Spleen (tissue), 11 donors: ENCODE measurements around the gene ISCA1. TPM values are rescaled to one million over a fixed set of nuclear protein-coding genes. Genes with fewer than 3 reads are reported as not detected.

Source experiments
- DNase-seq: peaks from one replicate; pipeline ENCODE4 v3.0.0-alpha.2; 2020
- H3K27ac ChIP-seq, 8 donors: fragments of 200-600 bp; sonication (generic) in 7 of 8; 1 replicate in 4 of 8; 2 replicates in 4 of 8; pipeline versions ENCODE4 v1.5.0 to v1.8.0; 2016 to 2021; ENCODE audit warnings: inconsistent platforms in 4 of 8, mild to moderate bottlenecking in 4 of 8, moderate library complexity in 1 of 8
- H3K27me3 ChIP-seq, 7 donors: fragments of 200-600 bp; sonication (generic) in 6 of 7; replicated peaks in 1 of 7; 1 replicate in 4 of 7; 2 replicates in 3 of 7; pipeline versions ENCODE4 v1.5.0 to v1.8.0; 2016 to 2021; ENCODE audit warnings: inconsistent platforms in 3 of 7, mild to moderate bottlenecking in 1 of 7
- H3K36me3 ChIP-seq, 6 donors: fragments of 200-600 bp; sonication (generic) in 5 of 6; 1 replicate in 4 of 6; 2 replicates in 2 of 6; pipeline versions ENCODE4 v1.5.0 to v1.8.0; 2016 to 2021; ENCODE audit warnings: inconsistent platforms in 2 of 6
- H3K4me1 ChIP-seq, 6 donors: fragments of 200-600 bp; sonication (generic) in 5 of 6; 1 replicate in 3 of 6; 2 replicates in 3 of 6; pipeline versions ENCODE4 v1.5.0 to v1.8.0; 2016 to 2021; ENCODE audit warnings: inconsistent platforms in 3 of 6
- H3K4me3 ChIP-seq, 8 donors: fragments of 200-600 bp; sonication (generic) in 7 of 8; 1 replicate in 4 of 8; 2 replicates in 4 of 8; pipeline versions ENCODE4 v1.5.0 to v1.8.0; 2016 to 2021; ENCODE audit warnings: inconsistent platforms in 4 of 8, mild to moderate bottlenecking in 4 of 8, moderate library complexity in 2 of 8
- H3K9me3 ChIP-seq, 8 donors: fragments of 200-600 bp; sonication (generic) in 7 of 8; 1 replicate in 4 of 8; 2 replicates in 4 of 8; pipeline versions ENCODE4 v1.5.0 to v1.8.0; 2016 to 2021; ENCODE audit warnings: inconsistent platforms in 4 of 8
- CTCF ChIP-seq, 11 experiments: fragments of 200-600 bp in 7 of 11; fragments of 450-650 bp in 4 of 11; sonication (generic) in 4 of 11; IDR thresholded peaks in 8 of 11; conservative IDR thresholded peaks in 3 of 11; 1 replicate in 7 of 11; 2 replicates in 4 of 11; pipeline versions ENCODE4 v1.4.0 to v1.8.0; 2016 to 2021; ENCODE audit warnings: antibody characterized with exemption in 11 of 11, inconsistent platforms in 4 of 11, mild to moderate bottlenecking in 1 of 11
- POLR2A ChIP-seq, 3 donors: fragments of 450-650 bp; IDR thresholded peaks; one replicate each; pipeline ENCODE4 v1.5.1; 2017; ENCODE audit warnings: antibody characterized with exemption in 3 of 3, mild to moderate bottlenecking in 1 of 3
- POLR2AphosphoS5 ChIP-seq, 3 donors: sonication (generic); formaldehyde crosslinking; IDR thresholded peaks; one replicate each; pipeline ENCODE4 v1.5.1; 2017; ENCODE audit warnings: antibody characterized with exemption in 3 of 3
- WGBS, 5 donors: extraction: QIAGEN DNeasy Blood & Tissue Kit in 3 of 5; methylation state at CpG; one replicate each; pipeline versions ENCODE4 v1.1.5 to v1.1.7; 2013 to 2018; 5-methylcytosine and 5-hydroxymethylcytosine counted together
- intact Hi-C: fragments of 100-400 bp; cut with DNase I; formaldehyde crosslinking; loops from one replicate; pipeline ENCODE4 v1.15.0; 2023; ENCODE audit warnings: low total_unique reads
- polyA plus RNA-seq, 3 donors: library from polyadenylated mRNA; stranded (reverse); fragments of 200-250 nt; gene quantifications; one replicate each; pipeline ENCODE4 v1.2.1, GENCODE V29; 2013
- total RNA-seq, 7 donors: library from RNA; depleted of rRNA in 3 of 7; stranded (reverse); fragments of >200 nt in 3 of 7; fragmentation: NEBNext Ultra II Directional in 4 of 7; extraction: Animal tissue kit (Norgen Biotek cat#: 25700) in 4 of 7; gene quantifications; one replicate each; pipeline versions ENCODE4 v1.1.0 to v1.2.1, GENCODE V29; 2016 to 2021
- donor health status: healthy with polysubstance abuse.
- donor health status: DM: no; HTN: no; CAD: no; lungs with moderate emphysema.
- donor health status: DM: no; HTN: no; CAD: no.
- donor health status: Bipolar disorder and iron deficiency.
- donor health status: healthy.
- donor health status: DM: no; HTN: no; CAD: no.
- donor health status: DM: yes; HTN: yes; CAD: no.

ISCA1 gene
- total and polyA plus RNA-seq, 10 donors, result 15.3 to 35.5 (median 25.1) TPM

- Histone ChIP-seq H3K4me1 (peaks cover 3 to 56% (median 20%) of the 10 kb centered on the region in 6 donors), H3K4me3 (no peak overlapping the region), H3K27me3 (no peaks in the 10 kb centered on the region), H3K9me3 (no peaks in the 10 kb centered on the region), H3K36me3 (peaks cover 3 to 46% (median 25%) of the 10 kb centered on the region in 6 donors), H3K27ac (no peak overlapping the region)
- 83 to 96% (median 90%) methylated on average over 7 of the region's 7 CpGs for WGBS, 5 donors
- TF ChIP-seq POLR2A (IDR thresholded peaks at IDR 0.05) (no peak), POLR2AphosphoS5 (IDR thresholded peaks at IDR 0.05) (no peak), CTCF (IDR thresholded peaks at IDR 0.05 in 8 of 11, conservative IDR thresholded peaks at IDR 0.05 in 3 of 11) (no peak)
- intact Hi-C loops, result no loop called here
- DNase-seq, result no peak
These were observed 7.3 kb downstream of the ISCA1 start for GRCh38 chr9:86274821-86275643.

- Histone ChIP-seq H3K9me3 (no peaks in the 10 kb centered on the region), H3K4me3 (no peak overlapping the region), H3K36me3 (peaks cover 3 to 52% (median 31%) of the 10 kb centered on the region in 6 donors), H3K27me3 (no peaks in the 10 kb centered on the region), H3K4me1 (peaks cover 0 to 28% (median 7%) of the 10 kb centered on the region in 6 donors), H3K27ac (no peak overlapping the region)
- TF ChIP-seq POLR2A (IDR thresholded peaks at IDR 0.05) (no peak), POLR2AphosphoS5 (IDR thresholded peaks at IDR 0.05) (no peak), CTCF (IDR thresholded peaks at IDR 0.05 in 8 of 11, conservative IDR thresholded peaks at IDR 0.05 in 3 of 11) (no peak)
- 90 to 98% (median 96%) methylated on average over 4 of the region's 4 CpGs for WGBS, 5 donors
- DNase-seq, result no peak
- intact Hi-C loops, result no loop called here
These were observed 10.1 kb downstream of the ISCA1 start for GRCh38 chr9:86272221-86272620.

GRCh38 chr9:86263876-86264275 lies 18.5 kb downstream of the ISCA1 start:
- Histone ChIP-seq H3K4me3 (no peak overlapping the region), H3K36me3 (peaks cover 0 to 83% (median 34%) of the 10 kb centered on the region in 6 donors), H3K27ac (no peak overlapping the region), H3K4me1 (no peaks in the 10 kb centered on the region), H3K9me3 (no peaks in the 10 kb centered on the region), H3K27me3 (no peaks in the 10 kb centered on the region)
- no peak for DNase-seq
- TF ChIP-seq CTCF (IDR thresholded peaks at IDR 0.05 in 8 of 11, conservative IDR thresholded peaks at IDR 0.05 in 3 of 11), result no peak
- no peak for TF ChIP-seq POLR2A (IDR thresholded peaks at IDR 0.05)
- TF ChIP-seq POLR2AphosphoS5 (IDR thresholded peaks at IDR 0.05), result no peak
- intact Hi-C loops, result no loop called here
- WGBS, 5 donors, result 90 to 97% (median 95%) methylated on average over 6 of the region's 6 CpGs

GRCh38 chr9:86262492-86262891 lies 19.8 kb downstream of the ISCA1 start:
- Histone ChIP-seq H3K27ac (no peak overlapping the region), H3K27me3 (no peaks in the 10 kb centered on the region), H3K4me3 (no peak overlapping the region), H3K36me3 (peaks cover 0 to 71% (median 29%) of the 10 kb centered on the region in 6 donors), H3K9me3 (no peaks in the 10 kb centered on the region), H3K4me1 (no peaks in the 10 kb centered on the region)
- no peak for DNase-seq
- TF ChIP-seq POLR2A (IDR thresholded peaks at IDR 0.05) (no peak), POLR2AphosphoS5 (IDR thresholded peaks at IDR 0.05) (no peak), CTCF (IDR thresholded peaks at IDR 0.05 in 8 of 11, conservative IDR thresholded peaks at IDR 0.05 in 3 of 11) (no peak)
- intact Hi-C loops, result no loop called here
- whole genome bisulfite sequencing, 5 donors, result 67 to 89% (median 83%) methylated on average over 4 of the region's 4 CpGs
